ENCODE data around the gene CAPN5.

- TF ChIP-seq, protein P1, sequence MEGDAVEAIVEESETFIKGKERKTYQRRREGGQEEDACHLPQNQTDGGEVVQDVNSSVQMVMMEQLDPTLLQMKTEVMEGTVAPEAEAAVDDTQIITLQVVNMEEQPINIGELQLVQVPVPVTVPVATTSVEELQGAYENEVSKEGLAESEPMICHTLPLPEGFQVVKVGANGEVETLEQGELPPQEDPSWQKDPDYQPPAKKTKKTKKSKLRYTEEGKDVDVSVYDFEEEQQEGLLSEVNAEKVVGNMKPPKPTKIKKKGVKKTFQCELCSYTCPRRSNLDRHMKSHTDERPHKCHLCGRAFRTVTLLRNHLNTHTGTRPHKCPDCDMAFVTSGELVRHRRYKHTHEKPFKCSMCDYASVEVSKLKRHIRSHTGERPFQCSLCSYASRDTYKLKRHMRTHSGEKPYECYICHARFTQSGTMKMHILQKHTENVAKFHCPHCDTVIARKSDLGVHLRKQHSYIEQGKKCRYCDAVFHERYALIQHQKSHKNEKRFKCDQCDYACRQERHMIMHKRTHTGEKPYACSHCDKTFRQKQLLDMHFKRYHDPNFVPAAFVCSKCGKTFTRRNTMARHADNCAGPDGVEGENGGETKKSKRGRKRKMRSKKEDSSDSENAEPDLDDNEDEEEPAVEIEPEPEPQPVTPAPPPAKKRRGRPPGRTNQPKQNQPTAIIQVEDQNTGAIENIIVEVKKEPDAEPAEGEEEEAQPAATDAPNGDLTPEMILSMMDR (IDR thresholded peaks at IDR 0.05) = no peak
- TF ChIP-seq, protein P2, sequence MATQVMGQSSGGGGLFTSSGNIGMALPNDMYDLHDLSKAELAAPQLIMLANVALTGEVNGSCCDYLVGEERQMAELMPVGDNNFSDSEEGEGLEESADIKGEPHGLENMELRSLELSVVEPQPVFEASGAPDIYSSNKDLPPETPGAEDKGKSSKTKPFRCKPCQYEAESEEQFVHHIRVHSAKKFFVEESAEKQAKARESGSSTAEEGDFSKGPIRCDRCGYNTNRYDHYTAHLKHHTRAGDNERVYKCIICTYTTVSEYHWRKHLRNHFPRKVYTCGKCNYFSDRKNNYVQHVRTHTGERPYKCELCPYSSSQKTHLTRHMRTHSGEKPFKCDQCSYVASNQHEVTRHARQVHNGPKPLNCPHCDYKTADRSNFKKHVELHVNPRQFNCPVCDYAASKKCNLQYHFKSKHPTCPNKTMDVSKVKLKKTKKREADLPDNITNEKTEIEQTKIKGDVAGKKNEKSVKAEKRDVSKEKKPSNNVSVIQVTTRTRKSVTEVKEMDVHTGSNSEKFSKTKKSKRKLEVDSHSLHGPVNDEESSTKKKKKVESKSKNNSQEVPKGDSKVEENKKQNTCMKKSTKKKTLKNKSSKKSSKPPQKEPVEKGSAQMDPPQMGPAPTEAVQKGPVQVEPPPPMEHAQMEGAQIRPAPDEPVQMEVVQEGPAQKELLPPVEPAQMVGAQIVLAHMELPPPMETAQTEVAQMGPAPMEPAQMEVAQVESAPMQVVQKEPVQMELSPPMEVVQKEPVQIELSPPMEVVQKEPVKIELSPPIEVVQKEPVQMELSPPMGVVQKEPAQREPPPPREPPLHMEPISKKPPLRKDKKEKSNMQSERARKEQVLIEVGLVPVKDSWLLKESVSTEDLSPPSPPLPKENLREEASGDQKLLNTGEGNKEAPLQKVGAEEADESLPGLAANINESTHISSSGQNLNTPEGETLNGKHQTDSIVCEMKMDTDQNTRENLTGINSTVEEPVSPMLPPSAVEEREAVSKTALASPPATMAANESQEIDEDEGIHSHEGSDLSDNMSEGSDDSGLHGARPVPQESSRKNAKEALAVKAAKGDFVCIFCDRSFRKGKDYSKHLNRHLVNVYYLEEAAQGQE (IDR thresholded peaks at IDR 0.05; ENCODE audit: insufficient read depth in 1 of 2, low read depth in 2 of 2, low read length in 1 of 2) = no peak
- no peak for TF ChIP-seq TCF7L2 (IDR thresholded peaks at IDR 0.05; ENCODE audit: low read depth, low read length)
These were observed 1.2 kb downstream of the CAPN5 start for GRCh38 chr11:77067861-77068443.
